Measurements from ENCODE around the gene FBXO47. TPM values are rescaled to one million over a fixed set of nuclear protein-coding genes. Genes with fewer than 3 reads are reported as not detected.

The FBXO47 gene
- total RNA-seq, 1 donor from 2014 or later = not detected

- DNase-seq = no peak
- Mint-ChIP-seq H3K36me3 (ENCODE audit: unreplicated experiment) (no peaks in the 10 kb centered on the region), H3K27me3 (ENCODE audit: unreplicated experiment) (no peaks in the 10 kb centered on the region), H3K9me3 (ENCODE audit: unreplicated experiment) (peaks cover 2% of the 10 kb centered on the region), H3K4me3 (ENCODE audit: unreplicated experiment) (no peak overlapping the region), H3K4me1 (ENCODE audit: low read depth, unreplicated experiment) (no peaks in the 10 kb centered on the region), H3K27ac (ENCODE audit: unreplicated experiment) (no peak overlapping the region)
- no peak for TF ChIP-seq CTCF (IDR thresholded peaks at IDR 0.05; ENCODE audit: partially characterized antibody, unreplicated experiment)
Measured at GRCh38 chr17:38911081-38911730, 56.0 kb downstream of the FBXO47 start.

- H3K27ac Mint-ChIP-seq (ENCODE audit: unreplicated experiment) = no peak overlapping the region
- no peak for TF ChIP-seq CTCF (IDR thresholded peaks at IDR 0.05; ENCODE audit: partially characterized antibody, unreplicated experiment)
- H3K4me3 Mint-ChIP-seq (ENCODE audit: unreplicated experiment) = no peak overlapping the region
- H3K36me3 Mint-ChIP-seq (ENCODE audit: unreplicated experiment) = no peaks in the 10 kb centered on the region
- H3K9me3 Mint-ChIP-seq (ENCODE audit: unreplicated experiment) = no peaks in the 10 kb centered on the region
- no peaks in the 10 kb centered on the region for H3K4me1 Mint-ChIP-seq (ENCODE audit: low read depth, unreplicated experiment)
- no peaks in the 10 kb centered on the region for H3K27me3 Mint-ChIP-seq (ENCODE audit: unreplicated experiment)
- DNase-seq = no peak
Measured at GRCh38 chr17:38910325-38910724, 56.9 kb downstream of the FBXO47 start.

GRCh38 chr17:38908676-38909181, 58.5 kb downstream of the FBXO47 start:
- DNase-seq = no peak
- Mint-ChIP-seq H3K4me1 (ENCODE audit: low read depth, unreplicated experiment) (no peaks in the 10 kb centered on the region), H3K27me3 (ENCODE audit: unreplicated experiment) (no peaks in the 10 kb centered on the region), H3K36me3 (ENCODE audit: unreplicated experiment) (no peaks in the 10 kb centered on the region), H3K27ac (ENCODE audit: unreplicated experiment) (no peak overlapping the region), H3K4me3 (ENCODE audit: unreplicated experiment) (no peak overlapping the region), H3K9me3 (ENCODE audit: unreplicated experiment) (no peaks in the 10 kb centered on the region)
- TF ChIP-seq CTCF (IDR thresholded peaks at IDR 0.05; ENCODE audit: partially characterized antibody, unreplicated experiment) = no peak

GRCh38 chr17:38907930-38908675, 59.1 kb downstream of the FBXO47 start:
- Mint-ChIP-seq H3K27ac (ENCODE audit: unreplicated experiment) (no peak overlapping the region), H3K9me3 (ENCODE audit: unreplicated experiment) (no peaks in the 10 kb centered on the region), H3K4me1 (ENCODE audit: low read depth, unreplicated experiment) (no peaks in the 10 kb centered on the region), H3K36me3 (ENCODE audit: unreplicated experiment) (no peaks in the 10 kb centered on the region), H3K4me3 (ENCODE audit: unreplicated experiment) (no peak overlapping the region), H3K27me3 (ENCODE audit: unreplicated experiment) (no peaks in the 10 kb centered on the region)
- no peak for DNase-seq
- no peak for TF ChIP-seq CTCF (IDR thresholded peaks at IDR 0.05; ENCODE audit: partially characterized antibody, unreplicated experiment)
